Prostate gland (tissue), 2 donors: ENCODE data around the gene ZNRF3.

ENCODE experiments used
- POLR2A ChIP-seq: fragments of 450-650 bp; IDR thresholded peaks from one replicate; pipeline ENCODE4 v1.6.1; 2016; ENCODE audit warnings: antibody characterized with exemption, mild to moderate bottlenecking
- POLR2AphosphoS5 ChIP-seq: sonication (generic); formaldehyde crosslinking; IDR thresholded peaks from one replicate; pipeline ENCODE4 v1.6.1; 2017; ENCODE audit warnings: antibody characterized with exemption
- TF ChIP-seq, protein P1 (sequence below), 4 experiments: fragments of 200-600 bp in 2 of 4; fragments of 450-650 bp in 2 of 4; sonication (generic) in 2 of 4; IDR thresholded peaks; 1 replicate in 3 of 4; 2 replicates in 1 of 4; pipeline ENCODE4 v1.5.1; 2016 to 2019; ENCODE audit warnings: antibody characterized with exemption in 4 of 4, mild to moderate bottlenecking in 2 of 4, moderate library complexity in 2 of 4

DNA sequence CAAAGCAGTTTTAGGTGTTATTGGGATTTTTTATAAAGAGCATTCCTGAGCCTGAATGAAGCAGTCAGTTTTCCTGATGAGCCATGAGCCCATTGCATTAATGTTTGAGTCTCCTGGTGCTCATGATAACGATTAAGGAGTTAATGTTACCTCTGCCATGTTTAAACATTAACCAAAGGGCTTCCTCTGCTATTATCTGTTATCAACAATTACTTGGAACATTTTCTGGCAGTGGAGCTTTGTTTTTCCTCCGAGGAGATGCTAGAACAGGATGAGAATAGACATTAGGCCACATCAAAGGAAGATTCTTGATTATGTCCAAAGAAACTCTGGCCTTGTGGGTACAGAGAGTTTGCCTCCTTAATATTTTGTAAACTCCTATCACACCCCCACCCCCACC, 49.9 kb downstream of the ZNRF3 start:
- TF ChIP-seq, protein P1, sequence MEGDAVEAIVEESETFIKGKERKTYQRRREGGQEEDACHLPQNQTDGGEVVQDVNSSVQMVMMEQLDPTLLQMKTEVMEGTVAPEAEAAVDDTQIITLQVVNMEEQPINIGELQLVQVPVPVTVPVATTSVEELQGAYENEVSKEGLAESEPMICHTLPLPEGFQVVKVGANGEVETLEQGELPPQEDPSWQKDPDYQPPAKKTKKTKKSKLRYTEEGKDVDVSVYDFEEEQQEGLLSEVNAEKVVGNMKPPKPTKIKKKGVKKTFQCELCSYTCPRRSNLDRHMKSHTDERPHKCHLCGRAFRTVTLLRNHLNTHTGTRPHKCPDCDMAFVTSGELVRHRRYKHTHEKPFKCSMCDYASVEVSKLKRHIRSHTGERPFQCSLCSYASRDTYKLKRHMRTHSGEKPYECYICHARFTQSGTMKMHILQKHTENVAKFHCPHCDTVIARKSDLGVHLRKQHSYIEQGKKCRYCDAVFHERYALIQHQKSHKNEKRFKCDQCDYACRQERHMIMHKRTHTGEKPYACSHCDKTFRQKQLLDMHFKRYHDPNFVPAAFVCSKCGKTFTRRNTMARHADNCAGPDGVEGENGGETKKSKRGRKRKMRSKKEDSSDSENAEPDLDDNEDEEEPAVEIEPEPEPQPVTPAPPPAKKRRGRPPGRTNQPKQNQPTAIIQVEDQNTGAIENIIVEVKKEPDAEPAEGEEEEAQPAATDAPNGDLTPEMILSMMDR (IDR thresholded peaks at IDR 0.05) = no peak
- TF ChIP-seq POLR2A (no peak), POLR2AphosphoS5 (no peak)
